Activated effector memory CD4-positive, alpha-beta T cell treated with anti-CD3 and anti-CD28 coated beads, Interleukin-2, amount 50 U/mL, for 16 hours (primary cell): ENCODE data around the gene LRCH1.

ENCODE experiments used
- DNase-seq: peaks from one replicate; pipeline ENCODE4 v3.0.0-alpha.2; 2020

LRCH1 gene

DNA sequence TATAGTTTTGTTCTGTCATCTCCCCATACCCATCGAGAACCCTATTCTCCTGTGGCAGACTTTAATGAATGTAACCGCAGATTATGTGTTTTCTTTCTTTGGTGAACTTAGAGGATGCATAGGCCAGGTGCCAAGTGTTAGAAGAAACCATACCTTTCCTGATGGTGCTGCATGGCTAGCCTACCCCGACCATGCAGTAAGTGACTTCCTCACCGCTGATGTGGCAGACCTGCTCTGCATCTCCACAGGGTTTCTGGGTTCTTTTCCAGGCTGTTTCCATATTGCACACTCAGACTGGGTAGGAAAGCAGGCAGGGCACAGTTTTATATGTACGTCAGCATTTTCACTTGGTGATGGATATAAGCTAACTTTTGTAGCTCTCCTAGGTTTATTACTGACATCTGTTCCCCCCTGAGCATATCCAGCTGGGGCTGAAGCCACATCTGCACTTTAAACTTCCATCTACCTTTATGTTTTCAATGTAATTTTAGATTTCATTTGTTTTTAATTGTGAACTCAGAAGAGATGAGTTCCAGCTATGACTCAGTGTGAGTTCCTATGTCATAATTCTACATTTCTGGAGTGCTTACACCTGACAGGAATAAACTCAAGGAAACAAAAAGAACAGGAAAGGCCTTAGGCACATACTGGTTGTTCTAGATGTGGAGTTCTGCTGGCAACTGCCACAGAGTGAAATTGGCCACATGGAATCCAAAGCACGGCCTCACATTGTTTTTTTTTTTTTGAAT lies 42.3 kb downstream of the LRCH1 start:
- no peak for DNase-seq

- no peak for DNase-seq
These were observed 42.9 kb downstream of the LRCH1 start for GRCh38 chr13:46595885-46596275.

GRCh38 chr13:46596466-46596865 lies 43.5 kb downstream of the LRCH1 start:
- DNase-seq, result no peak

DNA sequence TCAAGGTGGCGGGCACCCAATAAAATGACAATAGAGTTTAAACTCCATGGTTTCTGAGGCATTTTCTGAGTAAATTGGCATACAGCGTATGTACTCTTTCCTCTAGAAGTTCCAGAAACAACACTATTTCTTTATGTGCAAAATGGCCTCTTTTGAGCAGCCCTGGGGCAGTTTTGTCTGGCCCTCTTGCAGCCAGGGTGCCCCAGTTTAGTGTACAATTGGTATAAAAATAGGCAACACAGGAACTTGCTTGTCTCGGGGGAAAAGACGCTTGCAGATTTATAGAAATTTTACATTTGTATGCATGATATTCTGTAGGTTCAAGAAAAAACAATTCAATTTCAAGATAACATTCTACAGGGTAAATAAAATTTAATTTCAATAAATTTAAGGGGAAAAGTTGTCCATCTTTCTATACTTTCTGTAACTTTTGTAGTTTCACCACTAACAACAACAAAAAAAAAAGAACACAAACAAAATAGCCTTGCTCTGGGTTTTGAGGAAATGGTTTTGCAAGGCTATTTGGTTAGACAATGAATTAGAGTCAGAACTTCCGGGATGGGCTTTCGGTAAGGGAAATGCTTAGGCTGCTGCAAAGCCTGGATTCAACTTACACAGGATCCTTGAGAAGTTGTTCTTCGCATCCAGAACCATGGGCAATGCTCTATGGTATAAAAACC lies 45.3 kb downstream of the LRCH1 start:
- no peak for DNase-seq

DNA sequence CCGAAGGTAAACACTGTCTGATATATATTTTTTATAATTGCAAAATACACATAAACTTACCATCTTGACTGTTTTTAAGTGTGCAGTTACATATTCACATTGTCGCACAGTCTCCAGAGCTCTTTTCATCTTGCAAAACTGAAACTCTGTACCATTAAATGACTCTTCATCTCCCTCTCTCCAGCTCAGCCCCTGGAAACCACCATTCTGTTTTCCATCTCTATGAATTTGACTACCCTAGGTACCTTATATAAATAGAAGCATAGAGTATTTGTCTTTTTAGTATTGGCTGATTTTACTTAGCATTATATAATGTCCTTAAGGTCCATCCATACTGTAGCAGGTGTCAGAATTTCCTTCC lies 45.8 kb downstream of the LRCH1 start:
- no peak for DNase-seq

DNA sequence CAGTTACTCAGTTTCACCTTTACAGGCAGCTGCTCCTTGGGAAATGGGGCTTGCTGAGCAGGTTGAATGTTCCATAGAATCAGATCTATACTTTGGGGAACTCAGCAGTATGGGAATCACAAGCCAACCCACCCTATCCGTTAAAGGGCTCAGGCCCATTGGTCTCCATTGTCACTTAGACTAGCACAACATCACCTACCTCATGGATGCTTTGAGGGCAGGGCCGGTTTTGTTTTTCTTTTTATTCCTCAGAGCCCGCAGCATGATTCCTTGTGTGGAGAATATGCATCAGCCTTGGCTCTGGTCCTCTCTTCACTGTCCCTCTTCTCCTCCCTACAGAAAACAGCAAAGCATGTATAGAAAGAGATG lies 48.0 kb downstream of the LRCH1 start:
- DNase-seq, result no peak

GRCh38 chr13:46602531-46602930 lies 49.6 kb downstream of the LRCH1 start:
- no peak for DNase-seq

DNA sequence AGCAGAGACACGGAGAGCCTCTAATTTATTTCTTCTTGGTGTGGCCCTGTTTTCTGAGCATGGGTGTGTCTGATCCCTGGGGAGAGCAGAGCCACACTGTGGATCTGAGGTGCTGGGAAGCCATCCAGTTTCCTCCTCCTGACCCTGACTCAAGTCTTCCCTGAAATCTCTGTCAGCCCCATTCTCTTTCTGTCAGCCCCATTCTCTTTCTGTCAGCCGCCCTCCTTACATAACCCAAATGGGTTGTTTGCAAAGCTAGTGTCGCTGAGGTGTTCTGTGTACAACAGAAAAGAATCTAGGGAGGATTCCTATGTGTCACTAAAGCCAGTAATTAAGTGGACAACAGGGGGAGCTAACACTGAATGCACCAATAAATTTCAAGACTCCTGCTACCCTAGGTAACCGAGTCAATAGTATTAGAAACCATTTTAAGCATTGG lies 50.2 kb downstream of the LRCH1 start:
- no peak for DNase-seq

- no peak for DNase-seq
These were observed 51.4 kb downstream of the LRCH1 start for GRCh38 chr13:46604226-46604990.

- no peak for DNase-seq
These were observed 52.3 kb downstream of the LRCH1 start for GRCh38 chr13:46605076-46605824.

DNA sequence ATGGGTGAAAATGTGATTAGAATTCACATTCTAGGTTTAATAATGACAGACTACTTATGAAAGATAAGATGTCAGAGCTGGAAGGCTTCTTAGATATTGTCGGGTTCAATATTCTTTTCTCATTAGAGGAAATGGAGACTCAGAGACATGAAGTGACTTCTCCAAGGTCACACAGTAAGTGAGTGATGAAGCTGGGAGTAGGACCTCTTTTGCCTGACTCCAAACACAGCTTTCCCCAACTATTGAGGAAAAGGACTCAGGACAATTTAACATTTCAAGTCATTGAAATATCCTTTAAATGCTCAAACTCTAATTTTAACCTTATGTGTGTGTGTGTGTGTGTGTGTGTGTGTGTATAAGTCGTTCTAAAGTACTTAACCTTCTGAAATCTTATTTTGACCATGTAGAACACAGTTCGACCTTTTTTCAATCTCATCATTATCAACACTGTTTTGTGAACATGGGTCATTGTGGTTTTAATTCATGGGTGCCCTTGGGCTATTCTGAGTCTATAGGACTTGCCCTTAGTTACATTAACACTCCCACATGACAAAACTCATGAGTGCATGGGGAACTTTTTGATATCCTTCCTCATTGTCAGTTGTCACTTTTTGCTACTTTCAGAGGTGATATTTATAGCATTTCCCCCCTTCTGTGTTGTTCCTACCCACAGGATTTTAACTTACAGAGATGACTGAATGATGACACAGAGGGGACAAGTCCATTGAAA lies 53.0 kb downstream of the LRCH1 start:
- no peak for DNase-seq

DNA sequence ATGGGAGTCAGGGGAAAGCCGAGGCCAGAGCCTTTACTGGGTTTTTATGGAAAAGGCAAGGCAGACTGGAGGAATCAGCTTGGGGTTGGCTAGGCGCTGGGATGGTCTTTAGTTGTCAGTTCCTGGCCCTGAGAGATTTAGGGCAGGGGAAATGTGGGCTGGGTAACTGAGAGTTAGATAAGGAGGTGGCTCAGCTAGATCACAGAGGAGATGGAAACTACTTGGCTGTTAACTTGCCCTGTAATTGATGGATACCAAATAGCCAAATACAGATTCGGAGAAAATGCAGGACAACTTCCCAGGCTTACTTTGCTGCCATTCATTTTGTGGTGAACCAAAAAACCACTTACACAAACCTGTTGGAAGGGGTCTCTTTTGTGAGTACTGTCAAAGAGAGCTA lies 54.0 kb downstream of the LRCH1 start:
- DNase-seq, result no peak

DNA sequence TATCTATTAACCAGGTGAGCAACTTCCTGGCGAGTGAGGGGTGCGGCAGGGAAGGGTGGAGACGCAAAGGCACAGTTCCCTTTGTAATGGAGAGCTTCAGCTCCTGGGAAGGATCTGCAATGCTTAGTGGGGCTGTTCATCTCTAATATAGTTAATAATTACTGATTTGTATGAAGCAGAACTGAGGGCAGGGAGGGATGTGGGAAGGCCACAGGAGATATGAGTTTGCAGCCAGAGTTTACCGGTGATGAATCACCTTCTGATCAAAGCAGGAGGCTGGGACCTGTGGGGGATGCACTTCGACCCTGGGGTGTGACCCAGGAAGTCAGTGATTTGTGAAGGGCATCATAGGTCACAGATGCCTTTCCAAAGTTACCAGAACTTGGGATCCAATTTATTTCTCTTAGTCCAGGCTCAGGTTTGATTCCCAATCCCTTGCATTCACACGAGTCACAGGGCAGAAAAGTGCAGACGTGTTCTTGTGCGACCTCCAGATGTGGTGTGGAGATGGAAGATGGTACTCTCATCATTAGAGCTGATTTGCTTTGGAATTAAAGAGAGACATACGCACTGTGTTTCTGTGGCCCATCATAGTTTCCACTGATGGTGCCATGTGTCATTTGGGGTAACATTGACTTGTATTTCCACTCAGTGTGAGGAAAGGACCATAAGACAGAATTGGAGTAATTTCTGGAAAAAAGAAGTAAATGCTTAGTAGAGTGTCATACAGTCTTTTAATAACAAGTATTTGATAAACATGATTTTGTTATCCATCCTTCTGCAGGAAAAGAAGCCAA lies 55.0 kb downstream of the LRCH1 start:
- DNase-seq, result no peak

DNA sequence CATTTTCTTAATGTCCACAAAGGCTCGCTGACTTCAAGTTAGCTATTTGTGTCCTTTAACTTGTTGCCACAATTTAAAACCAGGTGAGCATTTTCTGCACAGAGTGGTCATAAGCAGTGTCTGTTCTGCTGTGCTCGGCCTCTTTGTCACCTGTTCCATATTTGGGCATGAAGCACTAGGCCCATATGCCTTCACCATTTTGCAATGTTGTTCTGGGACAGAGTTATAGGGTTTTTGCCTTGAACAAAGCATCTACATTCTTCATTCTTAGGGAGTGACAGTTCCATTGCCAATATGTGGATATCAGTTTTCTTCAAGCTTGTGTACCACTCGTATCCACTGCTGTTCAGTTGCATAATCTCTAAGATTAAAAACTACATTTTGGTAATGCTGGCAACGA lies 56.1 kb downstream of the LRCH1 start:
- no peak for DNase-seq

DNA sequence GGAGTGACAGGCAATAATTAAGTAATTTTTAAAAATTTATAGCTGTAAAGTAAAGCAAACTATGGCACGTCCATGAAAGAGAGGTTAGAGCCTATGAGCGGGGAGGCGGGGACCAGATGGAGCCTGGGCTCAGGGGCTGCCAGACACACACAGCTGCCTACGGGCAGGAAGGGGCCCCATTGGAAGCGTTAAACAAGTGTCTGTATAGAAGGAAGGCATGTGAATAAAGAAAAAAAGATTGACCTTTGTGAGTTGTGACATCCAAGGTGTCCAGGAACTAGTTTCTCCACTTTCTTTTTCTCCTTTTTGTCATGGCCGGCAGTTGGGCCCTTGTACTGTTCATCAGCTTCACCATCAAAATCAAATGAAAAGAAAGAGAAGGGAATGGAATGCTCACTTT lies 56.8 kb downstream of the LRCH1 start:
- DNase-seq, result no peak

- DNase-seq, result no peak
These were observed 59.3 kb downstream of the LRCH1 start for GRCh38 chr13:46612267-46612666.

DNA sequence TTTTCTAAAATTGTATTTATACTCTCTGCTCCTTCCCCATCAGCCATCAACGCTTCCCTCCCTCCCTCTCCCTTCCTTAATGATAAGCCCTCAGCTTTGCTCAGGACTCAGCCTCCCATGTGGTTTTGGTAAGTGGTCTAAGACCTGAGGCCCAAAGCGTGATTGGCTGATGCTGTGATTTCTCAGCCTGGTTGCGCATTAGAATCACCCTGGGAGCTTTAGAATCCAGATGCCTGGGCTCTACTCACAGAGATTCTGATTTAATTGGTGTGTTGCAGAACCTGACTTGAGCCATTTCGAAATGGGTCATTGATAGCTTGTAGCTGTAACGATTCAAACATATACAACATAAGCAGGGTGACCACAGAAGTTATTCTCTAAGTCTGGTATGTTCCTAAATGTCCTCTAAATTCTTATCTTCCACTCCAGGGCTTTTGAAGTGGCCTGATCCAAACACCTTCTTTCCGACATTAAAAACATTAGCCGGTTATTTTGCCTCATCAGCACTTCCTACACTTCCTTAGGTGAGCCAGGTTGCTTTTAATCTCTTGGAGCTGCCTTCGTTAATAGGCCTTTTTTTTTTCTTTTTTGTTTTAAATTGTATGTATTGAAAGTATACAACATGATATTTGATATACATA lies 60.6 kb downstream of the LRCH1 start:
- DNase-seq, result no peak

GRCh38 chr13:46614582-46614981 lies 61.6 kb downstream of the LRCH1 start:
- DNase-seq, result no peak

- no peak for DNase-seq
These were observed 63.0 kb downstream of the LRCH1 start for GRCh38 chr13:46615888-46616531.

GRCh38 chr13:46617229-46617721 lies 64.3 kb downstream of the LRCH1 start:
- DNase-seq, result no peak

DNA sequence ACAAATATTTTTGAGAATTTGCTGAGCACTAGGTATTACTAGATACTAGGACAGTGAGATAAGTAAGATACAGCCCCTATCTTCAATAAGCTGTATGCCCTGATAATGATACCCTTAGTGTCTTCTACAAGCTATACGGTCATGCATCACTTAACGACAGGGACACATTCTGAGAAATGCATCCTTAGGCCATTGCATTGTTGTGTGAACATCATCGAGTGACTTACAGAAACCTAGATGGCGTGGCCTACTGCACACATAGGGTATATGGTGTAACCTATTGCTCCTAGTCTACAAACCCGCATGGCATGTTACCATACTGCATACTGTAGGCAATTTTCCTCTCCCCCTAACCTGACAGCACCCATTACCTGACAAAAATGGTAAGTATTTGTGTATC lies 64.9 kb downstream of the LRCH1 start:
- no peak for DNase-seq
